Measurements from ENCODE around the gene ELMOD2.

ELMOD2 gene

DNA sequence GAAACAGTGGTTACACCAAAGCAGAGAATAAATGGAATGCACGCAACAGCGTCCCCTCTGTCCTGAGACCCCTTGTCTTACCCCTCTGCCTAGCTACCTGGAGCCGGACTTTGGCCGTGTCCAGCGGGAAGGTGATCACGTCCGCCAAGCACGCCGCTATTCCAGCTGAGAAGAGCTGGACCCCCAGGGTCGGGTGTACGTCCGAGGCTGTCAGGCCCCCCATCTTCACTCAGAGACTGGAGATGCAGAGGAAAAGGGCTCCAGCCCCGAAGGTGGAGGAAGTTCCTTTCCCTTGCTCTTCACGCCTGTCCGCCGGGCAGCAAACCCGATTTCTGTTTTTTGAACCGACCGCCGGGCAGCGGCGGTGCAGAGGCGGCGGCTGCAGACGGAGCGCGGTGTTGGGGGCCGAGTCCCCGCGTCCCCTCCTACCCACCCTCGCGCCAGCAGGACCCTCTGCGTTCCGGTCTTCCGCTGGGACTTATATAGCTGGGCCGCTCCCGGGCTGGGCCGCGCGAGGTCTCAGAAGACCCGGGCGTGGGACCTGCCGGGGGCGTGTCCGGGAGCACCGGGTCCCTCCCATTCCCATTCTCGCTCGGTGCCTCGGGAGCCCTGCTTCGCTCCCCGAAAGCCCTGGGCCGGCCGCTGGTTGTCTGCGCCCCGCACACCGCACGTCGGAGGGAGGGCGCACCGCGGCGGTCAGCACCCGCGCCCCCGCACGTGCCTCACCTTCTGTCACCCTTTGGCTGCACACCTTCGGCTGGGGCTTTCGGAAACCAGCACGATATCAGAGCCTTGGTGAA is 44.7 kb downstream of the ELMOD2 start, which contains the start of gene UCP1:
Gene UCP1 (minus strand): TSS at position 455 of the 800 bp plus-strand sequence. CDS start 232 bp downstream, at position 223.
- TF ChIP-seq REST (IDR thresholded peaks at IDR 0.05; ENCODE audit: insufficient read depth in 1 of 2, low read depth in 2 of 2, low read length in 2 of 2) (no peak), SIN3A (IDR thresholded peaks at IDR 0.05; ENCODE audit: borderline replicate concordance, insufficient read depth, low read length) (no peak), POLR2AphosphoS5 (IDR thresholded peaks at IDR 0.05; ENCODE audit: low read depth, low read length) (no peak), TAF1 (IDR thresholded peaks at IDR 0.05; ENCODE audit: borderline replicate concordance, insufficient read depth, low read length) (no peak), FOXP2 (optimal IDR thresholded peaks at IDR 0.05; ENCODE audit: borderline replicate concordance, extremely low read depth, extremely low read length, insufficient read depth) (no peak)

DNA sequence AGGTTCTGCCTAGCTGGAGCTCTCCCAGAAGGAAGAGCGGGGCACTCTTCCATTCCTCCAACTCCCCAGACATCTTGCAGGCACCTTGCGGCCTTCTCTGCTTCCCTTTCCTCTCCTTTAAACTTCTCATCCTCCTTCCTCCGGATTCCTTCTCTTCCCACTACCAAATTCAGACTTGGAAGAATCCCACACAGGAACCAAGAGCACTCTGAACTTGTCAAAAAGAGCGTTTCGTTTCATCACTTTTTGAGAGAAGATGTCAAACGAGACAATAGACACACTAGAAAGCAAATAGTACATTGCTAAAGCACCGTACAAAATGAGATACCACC is 45.3 kb downstream of the ELMOD2 start:
- TF ChIP-seq POLR2AphosphoS5 (IDR thresholded peaks at IDR 0.05; ENCODE audit: low read depth, low read length) (no peak), TAF1 (IDR thresholded peaks at IDR 0.05; ENCODE audit: borderline replicate concordance, insufficient read depth, low read length) (no peak), REST (IDR thresholded peaks at IDR 0.05; ENCODE audit: insufficient read depth in 1 of 2, low read depth in 2 of 2, low read length in 2 of 2) (no peak), SIN3A (IDR thresholded peaks at IDR 0.05; ENCODE audit: borderline replicate concordance, insufficient read depth, low read length) (no peak), FOXP2 (optimal IDR thresholded peaks at IDR 0.05; ENCODE audit: borderline replicate concordance, extremely low read depth, extremely low read length, insufficient read depth) (no peak)

- TF ChIP-seq FOXP2 (optimal IDR thresholded peaks at IDR 0.05; ENCODE audit: borderline replicate concordance, extremely low read depth, extremely low read length, insufficient read depth) = no peak
- no peak for TF ChIP-seq POLR2AphosphoS5 (IDR thresholded peaks at IDR 0.05; ENCODE audit: low read depth, low read length)
- no peak for TF ChIP-seq REST (IDR thresholded peaks at IDR 0.05; ENCODE audit: insufficient read depth in 1 of 2, low read depth in 2 of 2, low read length in 2 of 2)
- no peak for TF ChIP-seq TAF1 (IDR thresholded peaks at IDR 0.05; ENCODE audit: borderline replicate concordance, insufficient read depth, low read length)
- no peak for TF ChIP-seq SIN3A (IDR thresholded peaks at IDR 0.05; ENCODE audit: borderline replicate concordance, insufficient read depth, low read length)
Measured at GRCh38 chr4:140571620-140572019, 47.7 kb downstream of the ELMOD2 start.

GRCh38 chr4:140575489-140575888 is 51.5 kb downstream of the ELMOD2 start:
- TF ChIP-seq REST (IDR thresholded peaks at IDR 0.05; ENCODE audit: insufficient read depth in 1 of 2, low read depth in 2 of 2, low read length in 2 of 2) (no peak), POLR2AphosphoS5 (IDR thresholded peaks at IDR 0.05; ENCODE audit: low read depth, low read length) (no peak), TAF1 (IDR thresholded peaks at IDR 0.05; ENCODE audit: borderline replicate concordance, insufficient read depth, low read length) (no peak), SIN3A (IDR thresholded peaks at IDR 0.05; ENCODE audit: borderline replicate concordance, insufficient read depth, low read length) (no peak), FOXP2 (optimal IDR thresholded peaks at IDR 0.05; ENCODE audit: borderline replicate concordance, extremely low read depth, extremely low read length, insufficient read depth) (no peak)
